Measurements from ENCODE around the gene SPTAN1.

GRCh38 chr9:128546504-128546903 is 5.9 kb upstream of the SPTAN1 start:
- TF ChIP-seq EP300 (IDR thresholded peaks at IDR 0.05) (no peak), ZNF302 (CRISPR knock-in tag; IDR thresholded peaks at IDR 0.05) (no peak), POLR2A (IDR thresholded peaks at IDR 0.05; ENCODE audit: low read length) (no peak), CTCF (IDR thresholded peaks at IDR 0.05) (no peak), PHF8 (IDR thresholded peaks at IDR 0.05; ENCODE audit: borderline replicate concordance, low read depth) (no peak), CEBPB (IDR thresholded peaks at IDR 0.05) (no peak), REST (IDR thresholded peaks at IDR 0.05) (no peak), CHD2 (IDR thresholded peaks at IDR 0.05; ENCODE audit: low read length, partially characterized antibody) (no peak), KDM5A (IDR thresholded peaks at IDR 0.05) (no peak), SMC3 (IDR thresholded peaks at IDR 0.05) (no peak), BHLHE40 (IDR thresholded peaks at IDR 0.05; ENCODE audit: low read depth, low read length) (no peak), MAFK (IDR thresholded peaks at IDR 0.05; ENCODE audit: partially characterized antibody) (no peak)

Data from A549 (cell line).